ENCODE data around the gene ATF6B. TPM values are rescaled to one million over a fixed set of nuclear protein-coding genes. Genes with fewer than 3 reads are reported as not detected.

Gene ATF6B
- total RNA-seq, 2 experiments from 2014 or later: 72.2 to 75.6 TPM

- no peaks in the 10 kb centered on the region for H3K27me3 Mint-ChIP-seq
- ATAC-seq (ENCODE audit: poor library complexity) (no peak), DNase-seq (no peak)
- peaks cover 28% of the 10 kb centered on the region for H3K36me3 ChIP-seq (ENCODE audit: insufficient read depth, low read length)
- H3K4me3 Mint-ChIP-seq: no peak overlapping the region
- CTCF ChIA-PET: no interaction called here
- no peaks in the 10 kb centered on the region for H3K9me3 ChIP-seq (ENCODE audit: control insufficient read depth in 1 of 2, insufficient read depth in 1 of 2, low read length in 2 of 2)
- H3K4me3 ChIP-seq (ENCODE audit: low read length): no peak overlapping the region
- no peak for TF ChIP-seq CTCF (IDR thresholded peaks at IDR 0.05)
- POLR2A ChIA-PET: no interaction called here
- H3K36me3 Mint-ChIP-seq (ENCODE audit: low read depth): peaks cover 51% of the 10 kb centered on the region
- H3K27ac ChIP-seq (ENCODE audit: low read depth in 1 of 2, low read length in 2 of 2): no peak overlapping the region
- peaks cover 21% of the 10 kb centered on the region for H3K4me1 ChIP-seq (ENCODE audit: insufficient read depth, low read length)
- intact Hi-C loops (cut with DNase I, micrococcal nuclease): no loop called here
- peaks cover 21% of the 10 kb centered on the region for H3K4me1 Mint-ChIP-seq (ENCODE audit: low read depth)
- H3K9me3 Mint-ChIP-seq: no peaks in the 10 kb centered on the region
- peaks cover 3% of the 10 kb centered on the region in 2 experiments for H3K27me3 ChIP-seq (ENCODE audit: control insufficient read depth in 1 of 2, insufficient read depth in 2 of 2, low read length in 2 of 2)
- H3K27ac Mint-ChIP-seq: peak overlapping the region; percentile 45
Observed at GRCh38 chr6:32112431-32112980, 15.5 kb downstream of the ATF6B start.

GRCh38 chr6:32111424-32112066, 16.5 kb downstream of the ATF6B start:
- ChIA-PET CTCF (no interaction called here), POLR2A (interaction anchor here (1.9 kb wide), 1 partner anchor 17 kb away, joined by 7 read pairs; the partner anchor contains the start of gene ATF6B)
- no peak for ATAC-seq (ENCODE audit: poor library complexity)
- Mint-ChIP-seq H3K27ac (peak overlapping the region; percentile 49), H3K36me3 (ENCODE audit: low read depth) (peaks cover 41% of the 10 kb centered on the region), H3K27me3 (no peaks in the 10 kb centered on the region), H3K9me3 (no peaks in the 10 kb centered on the region), H3K4me3 (no peak overlapping the region), H3K4me1 (ENCODE audit: low read depth) (peaks cover 24% of the 10 kb centered on the region)
- TF ChIP-seq CTCF (IDR thresholded peaks at IDR 0.05): no peak
- peaks cover 3 to 5% of the 10 kb centered on the region in 2 experiments for H3K27me3 ChIP-seq (ENCODE audit: control insufficient read depth in 1 of 2, insufficient read depth in 2 of 2, low read length in 2 of 2)
- intact Hi-C loops (cut with DNase I, micrococcal nuclease): no loop called here
- H3K4me1 ChIP-seq (ENCODE audit: insufficient read depth, low read length): peaks cover 21% of the 10 kb centered on the region
- H3K4me3 ChIP-seq (ENCODE audit: low read length): no peak overlapping the region
- no peak for DNase-seq
- H3K36me3 ChIP-seq (ENCODE audit: insufficient read depth, low read length): peaks cover 19% of the 10 kb centered on the region
- no peak overlapping the region for H3K27ac ChIP-seq (ENCODE audit: low read depth in 1 of 2, low read length in 2 of 2)
- H3K9me3 ChIP-seq (ENCODE audit: control insufficient read depth in 1 of 2, insufficient read depth in 1 of 2, low read length in 2 of 2): no peaks in the 10 kb centered on the region

- intact Hi-C loops (cut with DNase I, micrococcal nuclease): no loop called here
- peaks cover 24% of the 10 kb centered on the region for H3K4me1 Mint-ChIP-seq (ENCODE audit: low read depth)
- H3K27me3 ChIP-seq (ENCODE audit: control insufficient read depth in 1 of 2, insufficient read depth in 2 of 2, low read length in 2 of 2): peaks cover 3 to 5% of the 10 kb centered on the region in 2 experiments
- H3K27me3 Mint-ChIP-seq: peaks cover 3% of the 10 kb centered on the region
- no peak overlapping the region for H3K4me3 ChIP-seq (ENCODE audit: low read length)
- CTCF ChIA-PET: no interaction called here
- no peaks in the 10 kb centered on the region for H3K9me3 Mint-ChIP-seq
- H3K27ac ChIP-seq (ENCODE audit: low read depth in 1 of 2, low read length in 2 of 2): no peak overlapping the region
- TF ChIP-seq CTCF (IDR thresholded peaks at IDR 0.05): no peak
- ATAC-seq (ENCODE audit: poor library complexity) (no peak), DNase-seq (no peak)
- peak overlapping the region; percentile 49 for H3K27ac Mint-ChIP-seq
- H3K9me3 ChIP-seq (ENCODE audit: control insufficient read depth in 1 of 2, insufficient read depth in 1 of 2, low read length in 2 of 2): no peaks in the 10 kb centered on the region
- H3K36me3 Mint-ChIP-seq (ENCODE audit: low read depth): peaks cover 32% of the 10 kb centered on the region
- H3K4me3 Mint-ChIP-seq: no peak overlapping the region
- POLR2A ChIA-PET: interaction anchor here (1.9 kb wide), 1 partner anchor 18 kb away, joined by 7 read pairs; the partner anchor contains the start of gene ATF6B
- peaks cover 10% of the 10 kb centered on the region for H3K36me3 ChIP-seq (ENCODE audit: insufficient read depth, low read length)
- peaks cover 21% of the 10 kb centered on the region for H3K4me1 ChIP-seq (ENCODE audit: insufficient read depth, low read length)
Observed at GRCh38 chr6:32110632-32111031, 17.4 kb downstream of the ATF6B start.

All from CD4-positive, alpha-beta T cell (primary cell).